ENCODE data around the gene RASSF5.

RASSF5 gene

GRCh38 chr1:206584683-206585082, 77.4 kb downstream of the RASSF5 start:
- DNase-seq = no peak
- H4K20me1 ChIP-seq (ENCODE audit: insufficient read depth, low read length) = peaks cover 35% of the 10 kb centered on the region
- peaks cover 90% of the 10 kb centered on the region for H3K79me2 ChIP-seq (ENCODE audit: low read length)
- no peak overlapping the region for H3K9ac ChIP-seq (ENCODE audit: low read length)
- H3K27me3 ChIP-seq (replicated peaks; ENCODE audit: insufficient read depth, low read length) = no peaks in the 10 kb centered on the region
- H3K4me3 ChIP-seq (ENCODE audit: low read length) = no peak overlapping the region
- H3K27ac ChIP-seq (ENCODE audit: low read length) = no peak overlapping the region
- peaks cover 49% of the 10 kb centered on the region for H3F3A ChIP-seq (ENCODE audit: insufficient read depth, low read length)
- no peaks in the 10 kb centered on the region for H3K9me3 ChIP-seq (replicated peaks; ENCODE audit: insufficient read depth, low read length)
- H3K9me2 ChIP-seq (replicated peaks; ENCODE audit: insufficient read depth, low read length) = no peaks in the 10 kb centered on the region
- H3K36me3 ChIP-seq (replicated peaks; ENCODE audit: insufficient read depth, low read length) = peaks cover 61% of the 10 kb centered on the region
- peaks cover 7% of the 10 kb centered on the region for H3K4me1 ChIP-seq (ENCODE audit: low read length)
- no peak overlapping the region for H2AFZ ChIP-seq (ENCODE audit: low read length)
- no peak overlapping the region for H3K4me2 ChIP-seq (ENCODE audit: low read depth, low read length)
- TF ChIP-seq CTCF (IDR thresholded peaks at IDR 0.05; ENCODE audit: low read length) (no peak), EZH2phosphoT487 (IDR thresholded peaks at IDR 0.05; ENCODE audit: low read length) (no peak), EZH2 (optimal IDR thresholded peaks at IDR 0.05; ENCODE audit: low read depth, low read length) (no peak)

- Histone ChIP-seq H3K9ac (ENCODE audit: low read length) (no peak overlapping the region), H3K27ac (ENCODE audit: low read length) (no peak overlapping the region), H3K9me2 (replicated peaks; ENCODE audit: insufficient read depth, low read length) (no peaks in the 10 kb centered on the region), H4K20me1 (ENCODE audit: insufficient read depth, low read length) (peaks cover 18% of the 10 kb centered on the region), H3F3A (ENCODE audit: insufficient read depth, low read length) (peaks cover 45% of the 10 kb centered on the region), H3K79me2 (ENCODE audit: low read length) (peaks cover 69% of the 10 kb centered on the region), H3K4me2 (ENCODE audit: low read depth, low read length) (no peak overlapping the region), H3K36me3 (replicated peaks; ENCODE audit: insufficient read depth, low read length) (peaks cover 58% of the 10 kb centered on the region), H3K9me3 (replicated peaks; ENCODE audit: insufficient read depth, low read length) (no peaks in the 10 kb centered on the region), H2AFZ (ENCODE audit: low read length) (no peak overlapping the region), H3K4me1 (ENCODE audit: low read length) (no peaks in the 10 kb centered on the region), H3K4me3 (ENCODE audit: low read length) (no peak overlapping the region), H3K27me3 (replicated peaks; ENCODE audit: insufficient read depth, low read length) (no peaks in the 10 kb centered on the region)
- no peak for DNase-seq
- TF ChIP-seq EZH2 (optimal IDR thresholded peaks at IDR 0.05; ENCODE audit: low read depth, low read length) (no peak), CTCF (IDR thresholded peaks at IDR 0.05; ENCODE audit: low read length) (no peak)
Observed at GRCh38 chr1:206586501-206587445, 79.4 kb downstream of the RASSF5 start.

GRCh38 chr1:206587904-206588303, 80.6 kb downstream of the RASSF5 start:
- TF ChIP-seq EZH2 (optimal IDR thresholded peaks at IDR 0.05; ENCODE audit: low read depth, low read length) (no peak), EZH2phosphoT487 (IDR thresholded peaks at IDR 0.05; ENCODE audit: low read length) (no peak), CTCF (IDR thresholded peaks at IDR 0.05; ENCODE audit: low read length) (no peak)
- no peaks in the 10 kb centered on the region for H3K27me3 ChIP-seq (replicated peaks; ENCODE audit: insufficient read depth, low read length)
- no peaks in the 10 kb centered on the region for H3K9me3 ChIP-seq (replicated peaks; ENCODE audit: insufficient read depth, low read length)
- H3K4me3 ChIP-seq (ENCODE audit: low read length) = no peak overlapping the region
- H3K27ac ChIP-seq (ENCODE audit: low read length) = no peak overlapping the region
- no peak overlapping the region for H3K9ac ChIP-seq (ENCODE audit: low read length)
- H3F3A ChIP-seq (ENCODE audit: insufficient read depth, low read length) = peaks cover 45% of the 10 kb centered on the region
- no peaks in the 10 kb centered on the region for H3K9me2 ChIP-seq (replicated peaks; ENCODE audit: insufficient read depth, low read length)
- H4K20me1 ChIP-seq (ENCODE audit: insufficient read depth, low read length) = peaks cover 7% of the 10 kb centered on the region
- H3K36me3 ChIP-seq (replicated peaks; ENCODE audit: insufficient read depth, low read length) = peaks cover 53% of the 10 kb centered on the region
- no peak overlapping the region for H3K4me2 ChIP-seq (ENCODE audit: low read depth, low read length)
- H3K4me1 ChIP-seq (ENCODE audit: low read length) = no peaks in the 10 kb centered on the region
- peaks cover 58% of the 10 kb centered on the region for H3K79me2 ChIP-seq (ENCODE audit: low read length)
- DNase-seq = no peak
- no peak overlapping the region for H2AFZ ChIP-seq (ENCODE audit: low read length)

All from MM.1S (cell line).